LHCN-M2 (cell line): ENCODE results near the gene ATG5. TPM values are rescaled to one million over a fixed set of nuclear protein-coding genes. Genes with fewer than 3 reads are reported as not detected.

ENCODE experiments used
- total RNA-seq: library from RNA; depleted of rRNA; stranded (reverse); fragments of >200 nt; gene quantifications from 2 replicates; pipeline ENCODE4 v1.2.3, GENCODE V29; 2014; rRNA removed

ATG5 gene
- total RNA-seq, 1 experiment from 2014 or later = 47.4 TPM

Other genes starting within 250 kb of the ATG5 start
- 0.98 and 2.4 TPM in 2 replicates for gene PRDM1, start 239.4 kb downstream of the ATG5 start, total RNA-seq
- 43.6 and 48.6 TPM in 2 replicates for gene CRYBG1, start 35.0 kb upstream of the ATG5 start, total RNA-seq